Middle frontal gyrus (tissue), 1 donor: Measurements from ENCODE around the gene TMEM74B.

ENCODE experiments used
- DNase-seq: peaks from one replicate; pipeline ENCODE4 v3.0.0-alpha.2; 2015; ENCODE audit warnings: low spot score; ENCODE audit errors: extremely low spot score

TMEM74B gene

GRCh38 chr20:1205802-1206201 is 21.0 kb upstream of the TMEM74B start:
- no peak for DNase-seq

- DNase-seq, result no peak
Observed at GRCh38 chr20:1204576-1204975, 19.8 kb upstream of the TMEM74B start.

DNA sequence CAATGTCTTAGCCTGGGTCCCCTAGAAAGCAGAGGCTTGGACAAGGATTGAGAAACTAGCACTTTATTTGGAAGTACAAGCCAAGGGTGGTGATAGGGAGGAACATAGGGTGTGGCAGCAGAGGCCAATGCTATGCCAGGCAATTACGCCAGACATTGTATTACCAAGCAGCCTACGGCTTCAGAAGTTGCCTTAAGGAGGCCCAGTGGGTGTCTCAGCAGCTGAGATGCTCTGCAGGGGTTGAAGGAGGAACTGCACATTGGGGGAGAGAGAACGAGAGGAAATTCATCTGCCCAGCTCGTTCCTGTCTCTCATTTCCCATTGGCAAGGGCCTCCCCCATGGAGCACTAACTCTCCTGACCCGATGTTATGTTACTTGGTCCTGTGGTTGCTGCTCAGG is 19.3 kb upstream of the TMEM74B start:
- DNase-seq, result no peak

- DNase-seq, result no peak
Observed at GRCh38 chr20:1203630-1204029, 18.8 kb upstream of the TMEM74B start.

DNA sequence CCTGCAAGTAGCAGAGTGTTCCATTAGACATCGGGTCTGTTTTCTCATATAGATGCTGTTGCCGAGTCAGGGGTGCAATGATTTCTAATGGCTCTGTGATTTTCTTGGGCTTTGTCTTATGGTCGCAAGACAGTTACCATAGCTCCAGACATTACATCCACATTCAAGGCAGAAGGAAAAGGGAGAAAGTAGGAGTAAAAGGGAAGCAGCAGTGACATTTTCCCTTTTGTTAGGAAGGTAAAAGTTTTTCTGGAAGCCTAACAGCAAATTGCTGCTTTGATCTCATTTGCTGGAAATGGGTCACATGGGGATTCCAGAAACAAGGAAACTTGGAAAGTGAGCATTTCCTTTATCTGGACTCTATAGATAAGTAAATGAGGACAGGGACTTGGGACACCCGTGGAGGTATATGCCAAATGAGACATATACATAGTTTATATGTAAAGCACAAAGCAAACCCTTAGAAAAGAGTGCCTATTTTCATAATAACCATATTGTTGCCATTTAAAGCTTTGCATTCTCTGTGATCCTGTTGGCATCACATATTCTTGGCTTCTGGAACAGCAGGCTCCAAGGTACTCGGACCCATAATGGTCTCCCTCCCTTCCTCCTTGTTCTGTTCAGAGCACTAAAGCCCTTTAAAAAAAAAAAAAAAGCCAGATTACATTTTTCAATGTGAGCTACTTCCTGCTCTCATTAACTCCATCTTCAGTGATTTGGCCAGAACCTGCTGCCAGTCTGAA is 18.2 kb upstream of the TMEM74B start, which contains the start of gene C20orf202:
Gene C20orf202 (plus strand): TSS at position 693 of the 743 bp plus-strand sequence. CDS start 132 bp downstream, outside the sequence.
- no peak for DNase-seq

DNA sequence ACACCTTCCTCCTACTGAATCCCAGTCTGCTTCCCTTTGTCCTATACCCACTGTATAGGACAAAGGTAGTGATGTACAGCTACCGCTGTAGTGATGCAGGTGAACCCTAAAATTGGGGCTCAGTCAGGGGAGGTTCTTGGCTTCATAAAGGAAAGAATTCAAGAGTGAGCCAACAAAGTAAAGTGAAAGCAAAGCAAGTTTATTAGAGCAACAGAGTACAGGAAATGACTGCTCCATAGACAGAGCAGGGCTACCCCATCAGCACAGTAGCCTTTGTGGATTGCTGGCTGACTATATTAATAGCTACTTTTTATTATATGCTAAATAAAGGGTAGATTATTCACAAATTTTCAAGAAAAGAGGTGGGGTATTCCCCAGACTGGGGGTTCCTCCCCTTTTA is 15.2 kb upstream of the TMEM74B start:
- no peak for DNase-seq

DNA sequence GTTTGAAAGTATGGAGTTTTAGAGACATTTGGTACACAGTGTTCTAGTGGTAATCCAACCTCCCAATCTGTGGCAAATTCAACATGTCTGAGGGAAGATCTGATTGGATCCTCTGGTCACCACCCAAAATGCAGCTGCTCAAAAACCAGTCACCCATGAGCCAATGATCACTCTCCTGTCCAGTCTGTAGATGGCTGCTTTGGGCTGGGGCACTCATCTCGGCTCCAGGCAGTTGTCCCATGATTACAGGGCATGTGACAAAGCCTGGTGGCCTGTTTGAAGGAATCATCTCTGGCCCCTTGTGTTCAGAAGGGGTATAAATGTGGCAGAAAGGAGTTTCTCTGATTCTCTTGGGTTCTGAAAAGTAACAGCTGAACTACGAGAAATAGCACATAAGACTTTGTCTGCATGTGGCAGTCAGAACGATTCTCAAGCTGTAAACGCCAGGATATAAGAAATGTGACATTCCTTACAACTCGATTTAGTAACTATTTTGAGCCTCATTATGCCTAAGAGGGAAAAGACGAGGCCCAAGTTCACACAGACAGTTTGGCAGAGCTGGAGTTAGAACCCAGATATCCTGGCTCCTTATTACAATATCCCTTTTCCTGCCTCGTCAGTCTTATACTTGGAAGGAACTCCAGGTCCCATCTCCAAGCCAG is 14.6 kb upstream of the TMEM74B start:
- DNase-seq, result no peak

- no peak for DNase-seq
Observed at GRCh38 chr20:1198751-1199150, 14.0 kb upstream of the TMEM74B start.

DNA sequence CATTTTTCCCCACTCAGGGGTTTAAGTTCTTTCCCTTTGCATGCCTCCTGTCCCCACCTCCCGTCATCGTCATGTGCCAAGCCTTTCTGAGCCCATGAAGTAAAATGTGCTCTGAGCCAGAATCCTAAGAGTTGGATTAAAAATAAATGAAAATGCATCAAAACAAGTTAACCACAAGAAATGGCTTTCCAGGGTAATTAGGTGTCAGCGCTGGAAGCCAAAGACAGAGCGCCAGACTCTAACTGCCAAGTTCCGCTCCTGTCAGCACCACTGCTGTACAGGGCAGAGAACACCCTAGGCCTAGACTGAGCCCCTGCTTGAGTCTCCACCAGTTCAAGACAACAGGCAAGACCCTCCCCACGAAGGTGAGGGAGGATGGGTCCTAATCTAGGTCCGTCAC is 13.0 kb upstream of the TMEM74B start:
- DNase-seq, result no peak

DNA sequence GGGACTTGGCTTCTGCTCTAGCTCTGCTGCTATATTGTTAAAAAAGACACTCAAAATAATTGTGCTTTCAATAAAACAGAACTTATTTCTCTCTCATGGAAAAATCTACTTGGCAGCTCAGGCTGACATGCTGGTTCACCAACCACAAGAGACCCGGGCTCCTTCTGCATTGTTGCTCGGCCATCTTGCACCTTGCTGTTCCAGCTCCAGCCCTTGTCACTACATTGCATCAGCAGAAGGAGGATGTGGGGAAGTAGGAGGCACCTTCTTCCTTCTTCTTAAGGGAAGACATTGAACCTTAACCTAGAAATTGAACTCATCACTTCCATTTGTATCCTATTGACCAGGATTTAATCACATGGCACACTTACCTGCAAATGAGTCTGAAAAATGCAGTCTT is 11.9 kb upstream of the TMEM74B start:
- no peak for DNase-seq

- no peak for DNase-seq
Observed at GRCh38 chr20:1195226-1195625, 10.4 kb upstream of the TMEM74B start.

- DNase-seq, result no peak
Observed at GRCh38 chr20:1191299-1191698, 6.5 kb upstream of the TMEM74B start.

DNA sequence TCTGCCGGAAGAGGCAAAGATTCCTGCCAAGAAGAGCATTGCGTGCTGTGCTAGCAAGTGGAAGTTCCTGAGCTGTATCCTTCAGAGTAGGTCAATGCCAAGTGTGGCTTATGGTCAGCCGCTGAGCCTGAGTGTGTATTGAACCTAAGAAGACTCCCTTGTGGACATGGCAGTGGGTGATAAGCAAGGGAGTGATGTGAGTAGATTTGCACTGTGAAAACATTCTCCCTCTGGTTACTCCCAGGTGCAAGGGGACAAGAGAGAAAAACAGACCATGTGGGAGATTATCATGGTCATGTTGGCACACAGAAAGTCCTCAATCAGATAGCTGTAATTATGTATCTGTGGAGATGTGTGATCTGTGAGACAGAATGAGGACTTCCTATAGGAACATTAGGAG is 6.1 kb upstream of the TMEM74B start:
- no peak for DNase-seq

- no peak for DNase-seq
Observed at GRCh38 chr20:1189827-1190226, 5.0 kb upstream of the TMEM74B start.

GRCh38 chr20:1188347-1188746 is 3.6 kb upstream of the TMEM74B start:
- no peak for DNase-seq

- DNase-seq, result no peak
Observed at GRCh38 chr20:1187605-1188171, 2.9 kb upstream of the TMEM74B start.

GRCh38 chr20:1186367-1186991 is 1.7 kb upstream of the TMEM74B start:
- no peak for DNase-seq

DNA sequence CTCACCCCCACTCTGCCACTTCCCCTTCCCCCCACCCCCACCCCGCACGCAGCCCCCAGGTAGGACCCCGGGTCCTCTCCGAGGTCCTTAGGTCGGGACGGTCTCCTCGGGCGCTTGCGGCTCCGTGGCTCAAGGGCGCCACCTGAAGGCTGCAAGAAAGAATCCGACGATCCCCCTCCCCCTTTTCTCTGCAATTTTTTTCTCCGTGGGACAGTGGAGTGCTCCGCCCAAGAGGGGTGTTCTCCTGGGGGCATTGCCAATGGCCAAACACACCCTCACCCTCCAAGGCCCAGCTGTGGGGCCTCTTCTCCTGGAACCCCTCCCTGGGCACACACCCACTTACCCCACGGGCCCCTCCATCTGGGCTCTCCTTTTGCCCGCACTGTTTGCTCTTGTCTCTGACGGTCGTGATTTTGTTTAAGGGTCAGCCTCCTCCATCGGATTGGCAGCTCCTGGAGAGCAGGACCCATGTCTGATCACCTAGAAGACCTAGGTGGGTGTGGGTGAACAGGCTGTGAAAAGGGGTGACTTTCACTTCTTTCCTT is 1.1 kb upstream of the TMEM74B start:
- DNase-seq, result no peak

DNA sequence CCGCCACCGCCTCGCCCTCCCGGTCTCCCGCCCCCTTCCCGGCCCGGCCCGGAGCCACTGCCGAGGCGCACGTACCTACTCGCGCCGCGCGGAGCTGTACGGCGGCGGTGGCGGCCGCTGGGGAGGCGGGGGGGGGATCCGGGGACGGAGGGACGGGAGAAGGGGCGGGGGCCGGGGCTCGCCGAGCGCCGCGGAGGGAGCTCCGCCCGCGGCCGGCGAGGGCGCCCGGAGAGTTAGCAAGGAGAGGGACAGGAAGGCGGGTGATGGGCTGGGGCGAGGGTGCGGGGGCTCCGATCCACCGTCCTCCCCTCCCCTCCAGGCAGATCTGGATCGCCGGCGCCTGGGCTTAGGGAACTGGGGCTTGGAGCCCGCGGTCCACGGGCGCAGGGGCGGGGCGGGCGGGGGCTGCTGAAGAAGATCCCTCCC is 548 bp upstream of the TMEM74B start:
- DNase-seq, result no peak

- DNase-seq, result no peak
Observed at GRCh38 chr20:1184260-1184637, 532 bp downstream of the TMEM74B start.

DNA sequence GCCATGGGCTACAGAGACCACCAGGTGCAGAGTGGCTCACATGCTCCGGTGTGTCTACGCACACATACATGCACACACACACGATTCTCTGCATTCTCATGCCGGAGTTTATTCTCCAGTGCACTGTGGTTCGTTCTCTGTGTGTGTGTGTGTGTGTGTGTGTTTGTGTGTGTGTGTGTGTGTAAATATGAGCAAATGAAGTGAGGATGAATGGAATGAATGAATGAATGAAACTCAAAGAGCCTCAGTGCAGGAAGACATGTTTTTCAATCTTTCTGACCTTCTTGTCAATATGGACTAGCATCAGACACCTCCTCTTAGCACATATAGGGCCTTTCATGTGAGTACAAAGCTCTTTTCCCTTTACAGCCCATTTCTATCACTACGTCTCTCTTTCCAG is 1.6 kb downstream of the TMEM74B start:
- no peak for DNase-seq

DNA sequence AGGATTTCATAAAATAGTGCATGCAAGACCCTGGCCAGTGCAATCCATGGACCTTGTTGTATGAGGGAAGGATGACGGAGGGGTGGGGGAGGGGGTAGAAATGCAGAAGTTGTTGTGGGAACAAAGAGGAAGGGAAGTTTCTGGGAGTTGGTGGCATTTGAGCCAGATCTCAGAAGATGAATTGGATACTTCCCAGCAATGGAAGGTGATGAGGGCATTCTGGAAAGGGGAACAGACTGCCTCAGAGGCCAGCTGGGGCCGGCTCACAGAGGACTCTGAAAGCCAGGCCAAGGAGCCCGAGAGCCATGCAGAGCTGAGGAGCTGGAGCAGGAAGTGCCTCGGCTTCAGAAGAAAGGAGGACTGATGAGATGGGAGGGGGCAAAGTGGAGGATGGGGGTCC is 2.7 kb downstream of the TMEM74B start:
- DNase-seq, result no peak
